HepG2 (cell line): Measurements from ENCODE around the gene TMEM121. TPM values are rescaled to one million over a fixed set of nuclear protein-coding genes. Genes with fewer than 3 reads are reported as not detected.

Source experiments
- AKAP8 ChIP-seq: sonication (generic); formaldehyde crosslinking; IDR thresholded peaks from 2 replicates; pipeline ENCODE4 v1.5.1; 2020; ENCODE audit warnings: mild to moderate bottlenecking, missing genetic modification reagents
- BHLHE40 ChIP-seq: IDR thresholded peaks from 2 replicates; pipeline ENCODE4 v1.6.1; 2011; ENCODE audit warnings: low read length, improper control_type of control experiment
- EED ChIP-seq: sonication (generic); formaldehyde crosslinking; IDR thresholded peaks from 2 replicates; pipeline ENCODE4 v1.5.0; 2020; ENCODE audit warnings: mild to moderate bottlenecking, missing genetic modification reagents
- ELF3 ChIP-seq: IDR thresholded peaks from 2 replicates; pipeline ENCODE4 v1.6.1; 2016; ENCODE audit warnings: missing genetic modification reagents, missing compliant biosample characterization
- HMGXB3 ChIP-seq: sonication (generic); formaldehyde crosslinking; IDR thresholded peaks from 2 replicates; pipeline ENCODE4 v1.4.0; 2020; ENCODE audit warnings: missing genetic modification reagents, borderline replicate concordance
- HNRNPK ChIP-seq: fragments of 200-400 bp; formaldehyde crosslinking; IDR thresholded peaks from 2 replicates; pipeline ENCODE4 v1.6.1; 2018; ENCODE audit warnings: low read length, low read depth, moderate library complexity, mild to moderate bottlenecking; ENCODE audit not compliant: poor library complexity, severe bottlenecking
- PRDM15 ChIP-seq: sonication (generic); formaldehyde crosslinking; IDR thresholded peaks from 2 replicates; pipeline ENCODE4 v1.4.0; 2020; ENCODE audit warnings: missing genetic modification reagents
- ZMYM4 ChIP-seq: sonication (generic); formaldehyde crosslinking; IDR thresholded peaks from 2 replicates; pipeline ENCODE4 v1.8.1; 2023; ENCODE audit warnings: mild to moderate bottlenecking, missing genetic modification reagents
- ZNF24 ChIP-seq: fragments of 450-650 bp; IDR thresholded peaks from 2 replicates; pipeline ENCODE4 v1.6.1; 2017; ENCODE audit warnings: antibody characterized with exemption, mild to moderate bottlenecking
- ZNF549 ChIP-seq: sonication (generic); formaldehyde crosslinking; IDR thresholded peaks from 2 replicates; pipeline ENCODE4 v1.5.0; 2020; ENCODE audit warnings: missing genetic modification reagents
- ZNF687 ChIP-seq: sonication (generic); formaldehyde crosslinking; IDR thresholded peaks from 2 replicates; pipeline ENCODE4 v1.5.1; 2020; ENCODE audit warnings: mild to moderate bottlenecking, missing genetic modification reagents, moderate library complexity
- ZNF720 ChIP-seq: sonication (generic); formaldehyde crosslinking; IDR thresholded peaks from 2 replicates; pipeline ENCODE4 v1.4.0; 2020; ENCODE audit warnings: missing genetic modification reagents
- ZXDC ChIP-seq: sonication (generic); formaldehyde crosslinking; IDR thresholded peaks from 2 replicates; pipeline ENCODE4 v1.5.0; 2020; ENCODE audit warnings: mild to moderate bottlenecking, missing genetic modification reagents
- polyA plus RNA-seq, 8 experiments: library from polyadenylated mRNA; depleted of rRNA in 3 of 8; stranded (reverse) in 7 of 8; unstranded in 1 of 8; fragments of >200 nt; fragmentation: Illumina TruSeq in 4 of 8; extraction: Trizol in 4 of 8; gene quantifications; 2 replicates each; pipeline versions ENCODE4 v1.2.1 to v1.2.3, GENCODE V29; 2011 to 2016; ENCODE audit warnings: low read depth in 4 of 8, missing spikeins in 1 of 8, mixed read lengths in 1 of 8; ENCODE audit not compliant: insufficient read depth in 1 of 8
- total RNA-seq, 5 experiments: library from RNA; depleted of rRNA; stranded (reverse); fragments of >200 nt; fragmentation: Illumina TruSeq; extraction: Trizol; gene quantifications; 2 replicates each; pipeline ENCODE4 v1.2.3, GENCODE V29; 2016; ENCODE audit warnings: low read depth in 1 of 5

The TMEM121 gene
- total and polyA plus RNA-seq, 2 of the 13 experiments (the other 11 are each of a cell fraction or from before 2014, with no cell fraction given), result 6.6 to 19.0 TPM

GRCh38 chr14:105496831-105497591 lies 29.4 kb upstream of the TMEM121 start (continued):
- TF ChIP-seq ZXDC (CRISPR knock-in tag) (no peak), ZNF549 (CRISPR knock-in tag) (no peak), AKAP8 (CRISPR knock-in tag) (no peak), ZMYM4 (CRISPR knock-in tag) (no peak; the same call in 1 of the 2 replicates), HMGXB3 (CRISPR knock-in tag) (no peak), EED (CRISPR knock-in tag) (no peak), HNRNPK (peak; percentile 22), PRDM15 (CRISPR knock-in tag) (0 out of 2 replicates have a peak, but pooled peaks have one; percentile 28), ZNF720 (CRISPR knock-in tag) (no peak), ELF3 (CRISPR knock-in tag) (0 out of 2 replicates have a peak, but pooled peaks have one; percentile 13), ZNF24 (no peak), BHLHE40 (no peak), ZNF687 (CRISPR knock-in tag) (peak; percentile 71)
